Measurements from ENCODE around the gene KRTAP16-1. TPM values are rescaled to one million over a fixed set of nuclear protein-coding genes. Genes with fewer than 3 reads are reported as not detected.

The KRTAP16-1 gene
- total RNA-seq, 2 donors from 2014 or later: not detected

- H3K27me3 ChIP-seq: no peaks in the 10 kb centered on the region
- 56 to 77% methylated on average over 4 to 6 of the region's 6 CpGs for WGBS, 2 donors
- intact Hi-C loops (cut with DNase I): no loop called here
- H3K36me3 ChIP-seq (replicated peaks in 1 of 2; ENCODE audit: insufficient read depth in 1 of 2, low read depth in 2 of 2): no peaks in the 10 kb centered on the region
- no peak overlapping the region for H3K4me3 ChIP-seq
- DNase-seq: no peak
- no peaks in the 10 kb centered on the region for H3K9me3 ChIP-seq
- no peak for TF ChIP-seq CTCF (IDR thresholded peaks at IDR 0.05)
- TF ChIP-seq POLR2A (IDR thresholded peaks at IDR 0.05): no peak
- no peak overlapping the region for H3K27ac ChIP-seq
- ATAC-seq: no peak
- H3K4me1 ChIP-seq: no peaks in the 10 kb centered on the region
These were observed 16.5 kb upstream of the KRTAP16-1 start for GRCh38 chr17:41325611-41326010.

- Histone ChIP-seq H3K27me3 (no peaks in the 10 kb centered on the region), H3K4me1 (no peaks in the 10 kb centered on the region), H3K9me3 (peaks cover 0 to 3% (median 0%) of the 10 kb centered on the region in 3 donors), H3K4me3 (no peak overlapping the region), H3K36me3 (replicated peaks in 1 of 2; ENCODE audit: insufficient read depth in 1 of 2, low read depth in 2 of 2) (no peaks in the 10 kb centered on the region), H3K27ac (no peak overlapping the region)
- DNase-seq (no peak), ATAC-seq (no peak)
- TF ChIP-seq POLR2A (IDR thresholded peaks at IDR 0.05) (no peak), CTCF (IDR thresholded peaks at IDR 0.05) (no peak)
- WGBS, 2 donors: 62 to 66% methylated on average over 9 to 10 of the region's 10 CpGs
- intact Hi-C loops (cut with DNase I): no loop called here
These were observed 16.0 kb upstream of the KRTAP16-1 start for GRCh38 chr17:41325126-41325525.

GRCh38 chr17:41324180-41325075 is 15.3 kb upstream of the KRTAP16-1 start:
- Histone ChIP-seq H3K4me3 (no peak overlapping the region), H3K4me1 (no peaks in the 10 kb centered on the region), H3K36me3 (replicated peaks in 1 of 2; ENCODE audit: insufficient read depth in 1 of 2, low read depth in 2 of 2) (no peaks in the 10 kb centered on the region), H3K9me3 (peaks cover 0 to 10% (median 0%) of the 10 kb centered on the region in 3 donors), H3K27ac (no peak overlapping the region), H3K27me3 (no peaks in the 10 kb centered on the region)
- DNase-seq (peak in 2 of 4 donors; percentile 22 to 35), ATAC-seq (peak; percentile 30)
- peak in 4 of 7 experiments; percentile 8 to 25 (median 12) for TF ChIP-seq CTCF (IDR thresholded peaks at IDR 0.05)
- TF ChIP-seq POLR2A (IDR thresholded peaks at IDR 0.05): no peak
- intact Hi-C loops (cut with DNase I): no loop called here
- WGBS, 2 donors: 36 to 40% methylated on average over 15 to 16 of the region's 16 CpGs

- peaks cover 0 to 11% (median 0%) of the 10 kb centered on the region in 3 donors for H3K9me3 ChIP-seq
- ATAC-seq: no peak
- H3K27me3 ChIP-seq: no peaks in the 10 kb centered on the region
- H3K4me3 ChIP-seq: no peak overlapping the region
- no peaks in the 10 kb centered on the region for H3K4me1 ChIP-seq
- DNase-seq: no peak
- H3K36me3 ChIP-seq (replicated peaks in 1 of 2; ENCODE audit: insufficient read depth in 1 of 2, low read depth in 2 of 2): no peaks in the 10 kb centered on the region
- intact Hi-C loops (cut with DNase I): no loop called here
- TF ChIP-seq CTCF (IDR thresholded peaks at IDR 0.05) (no peak), POLR2A (IDR thresholded peaks at IDR 0.05) (no peak)
- no peak overlapping the region for H3K27ac ChIP-seq
- WGBS, 2 donors: 76% methylated on average over 8 to 11 of the region's 11 CpGs
These were observed 14.1 kb upstream of the KRTAP16-1 start for GRCh38 chr17:41322903-41323895.

Measured in body of pancreas (tissue), 4 donors.